ENCODE data around the gene ZFYVE28.

Gene ZFYVE28

GRCh38 chr4:2284161-2284933, 134.1 kb downstream of the ZFYVE28 start:
- DNase-seq (ENCODE audit: extremely low spot score): no peak
- TF ChIP-seq L3MBTL2 (conservative IDR thresholded peaks at IDR 0.05): no peak
- no peak for TF ChIP-seq FOXK2 (IDR thresholded peaks at IDR 0.05)
- ChIA-PET POLR2A (interaction anchor here (1.0 kb wide), 1 partner anchor 21 kb away, joined by 3 read pairs; no protein-coding TSS in a partner anchor), CTCF (interaction anchor here (0.5 kb wide), 1 partner anchor 64 kb away, joined by 3 read pairs; no protein-coding TSS in a partner anchor)

- CTCF ChIA-PET: interaction anchor here (0.7 kb wide), 1 partner anchor 30 kb away, joined by 3 read pairs; no protein-coding TSS in a partner anchor
- no peak for DNase-seq (ENCODE audit: extremely low spot score)
- TF ChIP-seq L3MBTL2 (conservative IDR thresholded peaks at IDR 0.05) (no peak), SP1 (IDR thresholded peaks at IDR 0.05) (no peak), HDGF (IDR thresholded peaks at IDR 0.05; ENCODE audit: borderline replicate concordance) (no peak), TARDBP (IDR thresholded peaks at IDR 0.05) (no peak), FOXM1 (IDR thresholded peaks at IDR 0.05; ENCODE audit: borderline replicate concordance) (no peak), ARNT (IDR thresholded peaks at IDR 0.05) (no peak), PKNOX1 (IDR thresholded peaks at IDR 0.05) (no peak), CTBP1 (IDR thresholded peaks at IDR 0.05; ENCODE audit: borderline replicate concordance) (no peak), ZNF384 (IDR thresholded peaks at IDR 0.05) (no peak), ELF4 (IDR thresholded peaks at IDR 0.05) (no peak), LEF1 (IDR thresholded peaks at IDR 0.05; ENCODE audit: borderline replicate concordance) (no peak)
- POLR2A ChIA-PET: interaction anchor here (1.0 kb wide), 1 partner anchor 20 kb away, joined by 3 read pairs; no protein-coding TSS in a partner anchor
These were observed 135.2 kb downstream of the ZFYVE28 start for GRCh38 chr4:2283199-2283711.

- CTCF ChIA-PET: interaction anchor here (0.6 kb wide), 1 partner anchor 166 kb away, joined by 3 read pairs; no protein-coding TSS in a partner anchor
- TF ChIP-seq BHLHE40 (IDR thresholded peaks at IDR 0.05; ENCODE audit: borderline replicate concordance) (no peak), HDGF (IDR thresholded peaks at IDR 0.05; ENCODE audit: borderline replicate concordance) (no peak), ZNF384 (IDR thresholded peaks at IDR 0.05) (no peak), SUZ12 (IDR thresholded peaks at IDR 0.05) (no peak), ELF4 (IDR thresholded peaks at IDR 0.05) (no peak), SP1 (IDR thresholded peaks at IDR 0.05) (no peak), FOXM1 (IDR thresholded peaks at IDR 0.05; ENCODE audit: borderline replicate concordance) (no peak), FOXA1 (IDR thresholded peaks at IDR 0.05) (no peak), TARDBP (IDR thresholded peaks at IDR 0.05) (no peak), ARNT (IDR thresholded peaks at IDR 0.05) (no peak), PKNOX1 (IDR thresholded peaks at IDR 0.05) (no peak), CTBP1 (IDR thresholded peaks at IDR 0.05; ENCODE audit: borderline replicate concordance) (no peak), FOXK2 (IDR thresholded peaks at IDR 0.05) (no peak), LEF1 (IDR thresholded peaks at IDR 0.05; ENCODE audit: borderline replicate concordance) (no peak), NFRKB (IDR thresholded peaks at IDR 0.05) (no peak), L3MBTL2 (conservative IDR thresholded peaks at IDR 0.05) (no peak)
- POLR2A ChIA-PET: no interaction called here
- no peak for DNase-seq (ENCODE audit: extremely low spot score)
These were observed 136.7 kb downstream of the ZFYVE28 start for GRCh38 chr4:2281575-2282343.

- no peak for DNase-seq (ENCODE audit: extremely low spot score)
- ChIA-PET CTCF (no interaction called here), POLR2A (interaction anchor here (1.5 kb wide), 1 partner anchor 19 kb away, joined by 3 read pairs; the partner anchor contains the start of gene MXD4)
- TF ChIP-seq L3MBTL2 (conservative IDR thresholded peaks at IDR 0.05) (no peak), ARNT (IDR thresholded peaks at IDR 0.05) (no peak), CTBP1 (IDR thresholded peaks at IDR 0.05; ENCODE audit: borderline replicate concordance) (no peak), FOXM1 (IDR thresholded peaks at IDR 0.05; ENCODE audit: borderline replicate concordance) (no peak), SP1 (IDR thresholded peaks at IDR 0.05) (no peak), PKNOX1 (IDR thresholded peaks at IDR 0.05) (no peak), ZNF384 (IDR thresholded peaks at IDR 0.05) (no peak), BHLHE40 (IDR thresholded peaks at IDR 0.05; ENCODE audit: borderline replicate concordance) (no peak), TARDBP (IDR thresholded peaks at IDR 0.05) (no peak), ELF4 (IDR thresholded peaks at IDR 0.05) (no peak)
These were observed 137.7 kb downstream of the ZFYVE28 start for GRCh38 chr4:2280531-2281300.

GRCh38 chr4:2277956-2278355, 140.5 kb downstream of the ZFYVE28 start:
- no peak for DNase-seq (ENCODE audit: extremely low spot score)
- TF ChIP-seq CTBP1 (IDR thresholded peaks at IDR 0.05; ENCODE audit: borderline replicate concordance) (no peak), SUZ12 (IDR thresholded peaks at IDR 0.05) (no peak), ZNF384 (IDR thresholded peaks at IDR 0.05) (no peak), TARDBP (IDR thresholded peaks at IDR 0.05) (no peak), SP1 (IDR thresholded peaks at IDR 0.05) (no peak), HDGF (IDR thresholded peaks at IDR 0.05; ENCODE audit: borderline replicate concordance) (no peak), LEF1 (IDR thresholded peaks at IDR 0.05; ENCODE audit: borderline replicate concordance) (no peak), PKNOX1 (IDR thresholded peaks at IDR 0.05) (no peak), ARNT (IDR thresholded peaks at IDR 0.05) (no peak), FOXM1 (IDR thresholded peaks at IDR 0.05; ENCODE audit: borderline replicate concordance) (no peak), NFRKB (IDR thresholded peaks at IDR 0.05) (no peak), FOXK2 (IDR thresholded peaks at IDR 0.05) (no peak), L3MBTL2 (conservative IDR thresholded peaks at IDR 0.05) (no peak), BHLHE40 (IDR thresholded peaks at IDR 0.05; ENCODE audit: borderline replicate concordance) (no peak)
- ChIA-PET CTCF (no interaction called here), POLR2A (no interaction called here)

Measured in HEK293T (cell line).